Measurements from ENCODE around the gene ABL2. TPM values are rescaled to one million over a fixed set of nuclear protein-coding genes. Genes with fewer than 3 reads are reported as not detected.

ABL2 gene
- total RNA-seq, 2 experiments from 2014 or later: 8.2 to 8.4 TPM

- POLR2A ChIA-PET: no interaction called here
- ATAC-seq (no peak), DNase-seq (no peak)
- TF ChIP-seq CTCF (IDR thresholded peaks at IDR 0.05): no peak
- no peaks in the 10 kb centered on the region for H3K27me3 Mint-ChIP-seq
- H3K4me3 Mint-ChIP-seq: no peak overlapping the region
- H3K9me3 Mint-ChIP-seq: no peaks in the 10 kb centered on the region
- H3K27ac Mint-ChIP-seq: no peak overlapping the region
- H3K4me1 Mint-ChIP-seq (ENCODE audit: low read depth): peaks cover 23% of the 10 kb centered on the region
- intact Hi-C loops (cut with micrococcal nuclease): no loop called here
- peaks cover 2% of the 10 kb centered on the region for H3K36me3 Mint-ChIP-seq (ENCODE audit: low read depth)
- CTCF ChIA-PET: interaction anchor here (1.7 kb wide), 1 partner anchor 35 kb away, joined by 4 read pairs; no protein-coding TSS in a partner anchor
Measured at GRCh38 chr1:179155615-179156014, 73.9 kb downstream of the ABL2 start.

- ChIA-PET POLR2A (no interaction called here), CTCF (interaction anchor here (1.5 kb wide), 1 partner anchor 33 kb away, joined by 4 read pairs; no protein-coding TSS in a partner anchor)
- H3K4me1 Mint-ChIP-seq (ENCODE audit: low read depth): peaks cover 23% of the 10 kb centered on the region
- no peaks in the 10 kb centered on the region for H3K9me3 Mint-ChIP-seq
- intact Hi-C loops (cut with micrococcal nuclease): no loop called here
- no peak overlapping the region for H3K27ac Mint-ChIP-seq
- H3K27me3 Mint-ChIP-seq: no peaks in the 10 kb centered on the region
- TF ChIP-seq CTCF (IDR thresholded peaks at IDR 0.05): no peak
- no peak for ATAC-seq
- no peak overlapping the region for H3K4me3 Mint-ChIP-seq
- DNase-seq: no peak
- peaks cover 2% of the 10 kb centered on the region for H3K36me3 Mint-ChIP-seq (ENCODE audit: low read depth)
Measured at GRCh38 chr1:179154437-179154836, 75.0 kb downstream of the ABL2 start.

GRCh38 chr1:179153217-179153616 is 76.3 kb downstream of the ABL2 start:
- intact Hi-C loops (cut with micrococcal nuclease): no loop called here
- H3K4me3 Mint-ChIP-seq: no peak overlapping the region
- H3K27me3 Mint-ChIP-seq: no peaks in the 10 kb centered on the region
- ATAC-seq: no peak
- H3K27ac Mint-ChIP-seq: no peak overlapping the region
- H3K36me3 Mint-ChIP-seq (ENCODE audit: low read depth): peaks cover 9% of the 10 kb centered on the region
- TF ChIP-seq CTCF (IDR thresholded peaks at IDR 0.05): no peak
- H3K4me1 Mint-ChIP-seq (ENCODE audit: low read depth): peaks cover 21% of the 10 kb centered on the region
- ChIA-PET CTCF (interaction anchor here (1.5 kb wide), 1 partner anchor 32 kb away, joined by 4 read pairs; no protein-coding TSS in a partner anchor), POLR2A (no interaction called here)
- no peak for DNase-seq
- no peaks in the 10 kb centered on the region for H3K9me3 Mint-ChIP-seq

GRCh38 chr1:179151908-179152682 is 77.4 kb downstream of the ABL2 start:
- Mint-ChIP-seq H3K4me3 (no peak overlapping the region), H3K27ac (no peak overlapping the region), H3K4me1 (ENCODE audit: low read depth) (peaks cover 21% of the 10 kb centered on the region), H3K36me3 (ENCODE audit: low read depth) (peaks cover 9% of the 10 kb centered on the region), H3K9me3 (no peaks in the 10 kb centered on the region), H3K27me3 (no peaks in the 10 kb centered on the region)
- POLR2A ChIA-PET: no interaction called here
- DNase-seq: no peak
- ATAC-seq: no peak
- TF ChIP-seq CTCF (IDR thresholded peaks at IDR 0.05): no peak
- CTCF ChIA-PET: no interaction called here
- intact Hi-C loops (cut with micrococcal nuclease): no loop called here

- no peak for ATAC-seq
- TF ChIP-seq CTCF (IDR thresholded peaks at IDR 0.05): no peak
- intact Hi-C loops (cut with micrococcal nuclease): loop anchor here (10.0 kb wide), 1 partner anchor 78 kb away; the partner anchor contains the start of gene ABL2
- ChIA-PET POLR2A (interaction anchor here (1.4 kb wide), 1 partner anchor 9 kb away, joined by 3 read pairs; no protein-coding TSS in a partner anchor), CTCF (no interaction called here)
- Mint-ChIP-seq H3K27ac (no peak overlapping the region), H3K9me3 (no peaks in the 10 kb centered on the region), H3K4me1 (ENCODE audit: low read depth) (peaks cover 20% of the 10 kb centered on the region), H3K4me3 (no peak overlapping the region), H3K27me3 (no peaks in the 10 kb centered on the region), H3K36me3 (ENCODE audit: low read depth) (peaks cover 10% of the 10 kb centered on the region)
- DNase-seq: no peak
Measured at GRCh38 chr1:179146911-179147310, 82.6 kb downstream of the ABL2 start.

Measured in activated CD8-positive, alpha-beta T cell treated with anti-CD3 and anti-CD28 coated beads for 36 hours (primary cell).